Loucy (cell line): Measurements from ENCODE around the gene PIK3R1.

ENCODE experiments used
- EZH2phosphoT487 ChIP-seq: fragments of 200-600 bp; IDR thresholded peaks from 2 replicates; pipeline ENCODE4 v1.6.1; 2018; ENCODE audit warnings: antibody characterized with exemption, mild to moderate bottlenecking, moderate library complexity, borderline replicate concordance
- TF ChIP-seq, protein P1 (sequence below): fragments of 200-600 bp; sonication (generic); conservative IDR thresholded peaks from 2 replicates; pipeline ENCODE4 v1.5.1; 2014; ENCODE audit warnings: mild to moderate bottlenecking, antibody characterized with exemption, low read length

DNA sequence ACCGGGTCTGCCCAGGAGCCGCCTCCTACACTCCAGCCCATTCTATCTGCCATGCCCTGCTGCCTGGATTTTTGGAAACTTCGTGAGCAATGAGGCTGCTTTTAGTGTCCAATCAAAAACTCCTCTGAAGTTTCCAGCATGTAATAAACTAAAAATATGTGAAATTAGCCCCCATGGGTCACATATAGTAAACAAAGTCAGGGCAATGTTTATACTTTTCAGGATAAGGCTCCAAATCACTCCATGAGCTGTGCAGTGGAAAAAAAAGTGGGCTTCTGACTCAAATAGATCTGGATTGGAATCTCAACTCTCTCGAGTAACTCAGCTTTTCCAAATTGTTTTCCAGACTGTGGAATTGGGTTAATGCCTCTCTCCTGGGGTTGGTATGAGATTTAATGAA, 68.2 kb downstream of the PIK3R1 start:
- TF ChIP-seq, protein P1, sequence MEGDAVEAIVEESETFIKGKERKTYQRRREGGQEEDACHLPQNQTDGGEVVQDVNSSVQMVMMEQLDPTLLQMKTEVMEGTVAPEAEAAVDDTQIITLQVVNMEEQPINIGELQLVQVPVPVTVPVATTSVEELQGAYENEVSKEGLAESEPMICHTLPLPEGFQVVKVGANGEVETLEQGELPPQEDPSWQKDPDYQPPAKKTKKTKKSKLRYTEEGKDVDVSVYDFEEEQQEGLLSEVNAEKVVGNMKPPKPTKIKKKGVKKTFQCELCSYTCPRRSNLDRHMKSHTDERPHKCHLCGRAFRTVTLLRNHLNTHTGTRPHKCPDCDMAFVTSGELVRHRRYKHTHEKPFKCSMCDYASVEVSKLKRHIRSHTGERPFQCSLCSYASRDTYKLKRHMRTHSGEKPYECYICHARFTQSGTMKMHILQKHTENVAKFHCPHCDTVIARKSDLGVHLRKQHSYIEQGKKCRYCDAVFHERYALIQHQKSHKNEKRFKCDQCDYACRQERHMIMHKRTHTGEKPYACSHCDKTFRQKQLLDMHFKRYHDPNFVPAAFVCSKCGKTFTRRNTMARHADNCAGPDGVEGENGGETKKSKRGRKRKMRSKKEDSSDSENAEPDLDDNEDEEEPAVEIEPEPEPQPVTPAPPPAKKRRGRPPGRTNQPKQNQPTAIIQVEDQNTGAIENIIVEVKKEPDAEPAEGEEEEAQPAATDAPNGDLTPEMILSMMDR, result no peak
- TF ChIP-seq EZH2phosphoT487, result no peak
